Caco-2 (cell line): ENCODE measurements around the gene GPR12. TPM values are rescaled to one million over a fixed set of nuclear protein-coding genes. Genes with fewer than 3 reads are reported as not detected.
A peak's percentile ranks its signal among the peaks of the same experiment; 100 is the strongest.

Source experiments
- Bru-seq: library from RNA; stranded (reverse); fragments of 400-500 nt; gene quantifications from one replicate; lab custom pipeline; 2021; lab: Mats Ljungman, UMichigan
- BruChase-seq, 2 experiments: library from RNA; stranded (reverse); fragments of 400-500 nt; gene quantifications; one replicate each; lab custom pipeline; 2021; lab: Mats Ljungman, UMichigan
- BruUV-seq: library from RNA; stranded (reverse); fragments of 400-500 nt; replicated peaks from 2 replicates; lab custom pipeline; 2021; lab: Mats Ljungman, UMichigan
- CTCF ChIA-PET: fragments of 300-600 bp; sonication (Branson Sonifier 250); formaldehyde crosslinking; loops from one replicate; lab custom pipeline; 2022; ENCODE audit warnings: antibody characterized with exemption; lab: Charles Lee
- POLR2A ChIA-PET: fragments of 300-600 bp; sonication (Branson Sonifier 250); formaldehyde crosslinking; loops from one replicate; lab custom pipeline; 2022; ENCODE audit warnings: antibody characterized with exemption; lab: Charles Lee
- DNase-seq, 2 experiments: peaks; one replicate each; pipeline versions ENCODE4 v3.0.0 to v3.0.0-alpha.2; 2020 to 2022
- H3K27me3 ChIP-seq: replicated peaks from 2 replicates; pipeline ENCODE4 v1.6.0; 2011; ENCODE audit warnings: low read length; ENCODE audit not compliant: control insufficient read depth, insufficient read depth
- H3K36me3 ChIP-seq: 2 replicates; pipeline ENCODE4 v1.5.1; 2011; ENCODE audit warnings: low read length; ENCODE audit not compliant: control insufficient read depth, insufficient read depth
- H3K4me1 ChIP-seq: fragments of 250-450 bp; sonication (Bioruptor Pico); 2 replicates; pipeline ENCODE4 v1.5.1; 2020; ENCODE audit warnings: mild to moderate bottlenecking
- H3K4me3 ChIP-seq: 2 replicates; pipeline ENCODE4 v1.5.1; 2011; ENCODE audit warnings: low read depth, mild to moderate bottlenecking, control low read depth, low read length
- H3K9me3 ChIP-seq: fragments of 250-450 bp; sonication (Bioruptor Pico); 2 replicates; pipeline ENCODE4 v1.5.1; 2020; ENCODE audit warnings: mild to moderate bottlenecking, moderate library complexity
- H3K27ac Mint-ChIP-seq: one replicate; pipeline ENCODE4 v1.8.0; 2022; ENCODE audit warnings: mixed read lengths; ENCODE audit not compliant: unreplicated experiment
- H3K27me3 Mint-ChIP-seq: one replicate; pipeline ENCODE4 v1.8.0; 2022; ENCODE audit warnings: mixed read lengths; ENCODE audit not compliant: insufficient read depth, unreplicated experiment
- H3K36me3 Mint-ChIP-seq: one replicate; pipeline ENCODE4 v1.8.0; 2022; ENCODE audit warnings: mild to moderate bottlenecking, mixed read lengths; ENCODE audit not compliant: insufficient read depth, unreplicated experiment
- H3K4me1 Mint-ChIP-seq: one replicate; pipeline ENCODE4 v1.8.0; 2022; ENCODE audit warnings: low read depth, mixed read lengths; ENCODE audit not compliant: unreplicated experiment
- H3K4me3 Mint-ChIP-seq: one replicate; pipeline ENCODE4 v1.8.0; 2022; ENCODE audit warnings: mild to moderate bottlenecking, moderate library complexity, mixed read lengths; ENCODE audit not compliant: unreplicated experiment
- H3K9me3 Mint-ChIP-seq: one replicate; pipeline ENCODE4 v1.8.0; 2022; ENCODE audit warnings: mixed read lengths; ENCODE audit not compliant: unreplicated experiment
- intact Hi-C: fragments of 100-400 bp; cut with micrococcal nuclease; formaldehyde crosslinking; loops from one replicate; pipeline ENCODE4 v1.10.0; 2022; ENCODE audit not compliant: unreplicated experiment
- long read RNA-seq: library from polyadenylated mRNA; stranded (forward); transcript quantifications from one replicate; pipeline ENCODE4 v2.0.0, GENCODE V29; 2022
- total RNA-seq: library from RNA; stranded (reverse); gene quantifications from 2 replicates; pipeline ENCODE4 v1.2.3, GENCODE V29; 2022
- TF ChIP-seq, protein P1 (sequence below), 2 experiments: fragments of 200-600 bp in 1 of 2; IDR thresholded peaks; 1 replicate in 1 of 2; 2 replicates in 1 of 2; pipeline versions ENCODE4 v1.5.1 to v1.8.0; 2011 to 2022; ENCODE audit warnings: antibody characterized with exemption in 1 of 2, control low read depth in 1 of 2, inconsistent platforms in 1 of 2, low read depth in 1 of 2, low read length in 1 of 2, mild to moderate bottlenecking in 1 of 2, moderate library complexity in 1 of 2; ENCODE audit not compliant: insufficient read depth in 1 of 2, severe bottlenecking in 1 of 2, unreplicated experiment in 1 of 2

Gene GPR12, protein sequence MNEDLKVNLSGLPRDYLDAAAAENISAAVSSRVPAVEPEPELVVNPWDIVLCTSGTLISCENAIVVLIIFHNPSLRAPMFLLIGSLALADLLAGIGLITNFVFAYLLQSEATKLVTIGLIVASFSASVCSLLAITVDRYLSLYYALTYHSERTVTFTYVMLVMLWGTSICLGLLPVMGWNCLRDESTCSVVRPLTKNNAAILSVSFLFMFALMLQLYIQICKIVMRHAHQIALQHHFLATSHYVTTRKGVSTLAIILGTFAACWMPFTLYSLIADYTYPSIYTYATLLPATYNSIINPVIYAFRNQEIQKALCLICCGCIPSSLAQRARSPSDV
- not detected in 2 replicates for total RNA-seq
- not detected for Bru-seq, nascent RNA
- not detected for BruChase-seq, experiment 1, labeled RNA remaining after a 2-hour chase
- BruChase-seq, experiment 2, labeled RNA remaining after a 6-hour chase: not detected
- long read RNA-seq: 0 reads

DNA sequence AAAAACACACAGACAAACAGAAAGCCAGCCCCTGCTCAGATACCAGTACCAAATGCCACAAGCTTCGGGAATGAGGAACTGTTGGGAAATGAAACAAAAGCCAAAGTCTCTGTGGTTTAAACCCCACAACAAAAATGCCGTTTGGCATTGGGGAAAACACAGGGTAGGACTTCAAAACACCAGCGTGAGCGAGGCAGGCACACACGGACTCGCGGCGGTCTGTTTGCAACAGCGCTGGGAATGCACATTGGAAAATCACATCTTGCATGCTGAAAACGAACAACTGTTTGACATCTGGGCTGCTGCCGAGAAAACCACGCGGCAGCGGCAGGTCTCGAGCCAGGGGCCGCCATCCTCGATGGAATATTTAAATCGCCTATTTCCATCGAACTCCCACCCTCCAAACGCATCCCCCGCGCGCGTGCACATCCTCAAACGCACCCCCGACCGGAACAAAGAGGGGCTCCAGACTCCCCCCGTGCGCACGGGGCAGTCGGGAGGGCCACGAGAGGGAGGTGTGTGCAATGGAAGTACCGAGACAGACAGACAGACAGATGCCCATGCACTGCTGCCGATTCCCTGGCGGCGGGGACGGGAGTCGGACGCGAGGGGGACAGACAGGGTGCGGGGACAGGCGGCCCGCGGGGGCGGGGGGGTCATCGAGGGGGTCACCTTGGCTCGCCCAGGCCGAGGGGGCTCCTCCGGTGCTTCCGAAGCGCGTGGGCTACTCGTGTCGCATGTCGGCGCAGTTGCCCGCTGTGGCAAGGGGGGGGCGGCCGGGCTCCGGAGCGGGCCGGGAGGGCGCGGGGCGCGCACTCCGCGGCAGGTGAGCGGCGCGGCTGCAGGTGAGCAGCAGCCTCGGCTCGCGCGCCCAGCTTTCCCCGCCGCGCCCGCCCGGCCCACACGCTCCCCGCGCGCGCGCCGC, at the start of gene GPR12:
GPR12 (minus strand) TSS at position 880 of the 925 bp plus-strand sequence. CDS start 959 bp downstream, outside the sequence.
- Mint-ChIP-seq H3K4me1 (no peaks in the 10 kb centered on the region), H3K4me3 (peak within 1 kb of the TSS; percentile 68), H3K36me3 (no peaks in the 10 kb centered on the region), H3K9me3 (no peaks in the 10 kb centered on the region), H3K27me3 (peaks cover 45% of the 10 kb centered on the region), H3K27ac (no peak within 1 kb of the TSS)
- DNase-seq: no peak
- intact Hi-C loops: no loop called here
- Histone ChIP-seq H3K27me3 (peaks cover 10% of the 10 kb centered on the region), H3K9me3 (no peaks in the 10 kb centered on the region), H3K4me3 (peak within 1 kb of the TSS; percentile 27), H3K36me3 (no peaks in the 10 kb centered on the region), H3K4me1 (0 out of 2 replicates have a peak, but pooled peaks cover 6% of the 10 kb centered on the region)
- TF ChIP-seq, protein P1, sequence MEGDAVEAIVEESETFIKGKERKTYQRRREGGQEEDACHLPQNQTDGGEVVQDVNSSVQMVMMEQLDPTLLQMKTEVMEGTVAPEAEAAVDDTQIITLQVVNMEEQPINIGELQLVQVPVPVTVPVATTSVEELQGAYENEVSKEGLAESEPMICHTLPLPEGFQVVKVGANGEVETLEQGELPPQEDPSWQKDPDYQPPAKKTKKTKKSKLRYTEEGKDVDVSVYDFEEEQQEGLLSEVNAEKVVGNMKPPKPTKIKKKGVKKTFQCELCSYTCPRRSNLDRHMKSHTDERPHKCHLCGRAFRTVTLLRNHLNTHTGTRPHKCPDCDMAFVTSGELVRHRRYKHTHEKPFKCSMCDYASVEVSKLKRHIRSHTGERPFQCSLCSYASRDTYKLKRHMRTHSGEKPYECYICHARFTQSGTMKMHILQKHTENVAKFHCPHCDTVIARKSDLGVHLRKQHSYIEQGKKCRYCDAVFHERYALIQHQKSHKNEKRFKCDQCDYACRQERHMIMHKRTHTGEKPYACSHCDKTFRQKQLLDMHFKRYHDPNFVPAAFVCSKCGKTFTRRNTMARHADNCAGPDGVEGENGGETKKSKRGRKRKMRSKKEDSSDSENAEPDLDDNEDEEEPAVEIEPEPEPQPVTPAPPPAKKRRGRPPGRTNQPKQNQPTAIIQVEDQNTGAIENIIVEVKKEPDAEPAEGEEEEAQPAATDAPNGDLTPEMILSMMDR (IDR thresholded peaks at IDR 0.05; ENCODE audit: insufficient read depth in 1 of 2, low read depth in 1 of 2, low read length in 1 of 2, severe bottlenecking in 1 of 2, unreplicated experiment in 1 of 2): no peak
- BruUV-seq: no TSS peak
- ChIA-PET POLR2A (no interaction called here), CTCF (no interaction called here)

DNA sequence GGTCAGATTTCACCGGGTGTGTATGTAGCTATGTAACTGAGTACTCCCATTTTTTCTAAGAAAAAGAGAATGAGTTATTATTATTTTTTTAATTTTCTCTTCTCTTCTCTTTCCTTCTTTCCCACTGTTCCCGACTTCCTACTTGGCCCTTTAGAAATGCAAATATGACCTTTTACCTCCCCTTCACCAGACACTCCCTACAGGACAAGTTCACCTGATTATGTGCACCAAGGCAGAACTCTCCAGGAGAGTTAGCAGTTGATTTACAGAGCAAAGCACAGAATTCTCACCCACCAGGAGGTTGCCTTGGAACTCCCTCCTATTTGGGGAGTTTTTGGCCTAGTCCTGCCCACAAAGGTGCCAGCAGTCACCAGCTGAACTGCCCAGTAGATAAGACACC, 49.5 kb upstream of the GPR12 start:
- no peaks in the 10 kb centered on the region for H3K4me1 ChIP-seq
- H3K27me3 Mint-ChIP-seq: peaks cover 19% of the 10 kb centered on the region
- no peak overlapping the region for H3K4me3 ChIP-seq
- DNase-seq: no peak
- BruUV-seq: no TSS peak
- no peaks in the 10 kb centered on the region for H3K36me3 Mint-ChIP-seq
- ChIA-PET POLR2A (no interaction called here), CTCF (no interaction called here)
- no peaks in the 10 kb centered on the region for H3K4me1 Mint-ChIP-seq
- no peak overlapping the region for H3K27ac Mint-ChIP-seq
- H3K9me3 Mint-ChIP-seq: no peaks in the 10 kb centered on the region
- no peaks in the 10 kb centered on the region for H3K36me3 ChIP-seq
- no peaks in the 10 kb centered on the region for H3K9me3 ChIP-seq
- intact Hi-C loops: no loop called here
- no peak overlapping the region for H3K4me3 Mint-ChIP-seq
- H3K27me3 ChIP-seq: no peaks in the 10 kb centered on the region; the same call in 1 of the 2 replicates
- TF ChIP-seq, protein P1 (IDR thresholded peaks at IDR 0.05; ENCODE audit: insufficient read depth in 1 of 2, low read depth in 1 of 2, low read length in 1 of 2, severe bottlenecking in 1 of 2, unreplicated experiment in 1 of 2): no peak

DNA sequence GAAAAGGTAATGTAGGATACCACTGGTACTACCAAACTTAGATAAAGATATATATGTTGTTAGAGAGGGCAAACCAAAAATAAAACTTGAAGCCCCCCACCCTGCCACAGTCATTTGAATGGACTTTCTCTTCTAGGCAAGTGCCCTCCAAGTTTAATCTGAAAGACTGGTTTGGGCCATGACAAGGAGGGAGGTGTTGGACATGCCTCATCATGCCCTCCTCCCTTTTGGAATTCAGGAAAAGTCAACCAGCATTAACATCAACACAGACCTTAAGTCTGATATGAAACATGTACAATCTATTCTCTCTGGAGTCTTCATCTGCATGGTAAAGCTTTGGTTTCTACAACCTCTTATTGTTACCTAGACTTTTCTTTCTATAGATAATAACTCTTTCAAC, 46.3 kb upstream of the GPR12 start:
- H3K4me3 ChIP-seq: no peak overlapping the region
- no peaks in the 10 kb centered on the region for H3K9me3 Mint-ChIP-seq
- H3K27ac Mint-ChIP-seq: no peak overlapping the region

More for the DNA sequence above, 46.3 kb upstream of the GPR12 start:
- CTCF ChIA-PET: no interaction called here
- POLR2A ChIA-PET: no interaction called here
- H3K9me3 ChIP-seq: peaks cover 4% of the 10 kb centered on the region; the same call in 1 of the 2 replicates
- intact Hi-C loops: no loop called here
- H3K4me1 Mint-ChIP-seq: no peaks in the 10 kb centered on the region
- peaks cover 15% of the 10 kb centered on the region for H3K27me3 Mint-ChIP-seq
- H3K36me3 Mint-ChIP-seq: no peaks in the 10 kb centered on the region
- H3K36me3 ChIP-seq: no peaks in the 10 kb centered on the region
- TF ChIP-seq, protein P1 (IDR thresholded peaks at IDR 0.05; ENCODE audit: insufficient read depth in 1 of 2, low read depth in 1 of 2, low read length in 1 of 2, severe bottlenecking in 1 of 2, unreplicated experiment in 1 of 2): no peak
- H3K4me3 Mint-ChIP-seq: no peak overlapping the region
- no peaks in the 10 kb centered on the region for H3K4me1 ChIP-seq
- DNase-seq: no peak
- no TSS peak for BruUV-seq
- H3K27me3 ChIP-seq: no peaks in the 10 kb centered on the region; the same call in 1 of the 2 replicates
